ENCODE measurements around the gene RNF2.
"Not testable (repeated sequence)": the region's sequence is repeated elsewhere in the genome, so short reads cannot be mapped to it uniquely, and the experiment has no call there.

The RNF2 gene

GRCh38 chr1:185044981-185045813 lies at the start of gene RNF2:
Gene RNF2 (plus strand): TSS chr1:185045558. CDS start chr1:185087554, 41,996 bp downstream.
- DNase-seq (ENCODE audit: low read depth) = peak; percentile 81

- not testable (repeated sequence) for DNase-seq (ENCODE audit: low read depth)
Measured at GRCh38 chr1:184999974-185000373, 45.4 kb upstream of the RNF2 start.

GRCh38 chr1:185001312-185001880 lies 44.0 kb upstream of the RNF2 start:
- not testable (repeated sequence) for DNase-seq (ENCODE audit: low read depth)

- no peak for DNase-seq (ENCODE audit: low read depth)
Measured at GRCh38 chr1:185008838-185009237, 36.5 kb upstream of the RNF2 start.

- DNase-seq (ENCODE audit: low read depth) = no peak
Measured at GRCh38 chr1:185010361-185010760, 35.0 kb upstream of the RNF2 start.

GRCh38 chr1:185014941-185015340 lies 30.4 kb upstream of the RNF2 start:
- no peak for DNase-seq (ENCODE audit: low read depth)

- DNase-seq (ENCODE audit: low read depth) = peak; percentile 23
Measured at GRCh38 chr1:185015631-185016030, 29.7 kb upstream of the RNF2 start.

- DNase-seq (ENCODE audit: low read depth) = peak; percentile 41
Measured at GRCh38 chr1:185016880-185017279, 28.5 kb upstream of the RNF2 start.

- peak; percentile 98 for DNase-seq (ENCODE audit: low read depth)
Measured at GRCh38 chr1:185017338-185017737, 28.0 kb upstream of the RNF2 start.

GRCh38 chr1:185017966-185018365 lies 27.4 kb upstream of the RNF2 start:
- no peak for DNase-seq (ENCODE audit: low read depth)

GRCh38 chr1:185027252-185027882 lies 18.0 kb upstream of the RNF2 start:
- DNase-seq (ENCODE audit: low read depth) = no peak

- DNase-seq (ENCODE audit: low read depth) = no peak
Measured at GRCh38 chr1:185033686-185034085, 11.7 kb upstream of the RNF2 start.

GRCh38 chr1:185035258-185035657 lies 10.1 kb upstream of the RNF2 start:
- no peak for DNase-seq (ENCODE audit: low read depth)

GRCh38 chr1:185038813-185039376 lies 6.5 kb upstream of the RNF2 start:
- DNase-seq (ENCODE audit: low read depth) = no peak

- DNase-seq (ENCODE audit: low read depth) = no peak
Measured at GRCh38 chr1:185039726-185040407, 5.5 kb upstream of the RNF2 start.

- DNase-seq (ENCODE audit: low read depth) = no peak
Measured at GRCh38 chr1:185040408-185040735, 5.0 kb upstream of the RNF2 start.

- no peak for DNase-seq (ENCODE audit: low read depth)
Measured at GRCh38 chr1:185041742-185042141, 3.6 kb upstream of the RNF2 start.

GRCh38 chr1:185042737-185043136 lies 2.6 kb upstream of the RNF2 start:
- DNase-seq (ENCODE audit: low read depth) = no peak

GRCh38 chr1:185044387-185044786 lies 971 bp upstream of the RNF2 start:
- DNase-seq (ENCODE audit: low read depth) = no peak

GRCh38 chr1:185045814-185046492 lies 595 bp downstream of the RNF2 start:
- peak; percentile 37 for DNase-seq (ENCODE audit: low read depth)

- no peak for DNase-seq (ENCODE audit: low read depth)
Measured at GRCh38 chr1:185046668-185047067, 1.3 kb downstream of the RNF2 start.

GRCh38 chr1:185049670-185050069 lies 4.3 kb downstream of the RNF2 start:
- DNase-seq (ENCODE audit: low read depth) = no peak

Data from amniotic epithelial cell (primary cell).